ENCODE data around the gene KRT72.

Gene KRT72

GRCh38 chr12:52600941-52601481, at the start of gene KRT72:
TSS of gene KRT72 (minus strand) at chr12:52601463. CDS start at chr12:52601452, 11 bp downstream.
- no peak for DNase-seq (ENCODE audit: low spot score)

- no peak for DNase-seq (ENCODE audit: low spot score)
Measured at GRCh38 chr12:52650520-52651081, 49.3 kb upstream of the KRT72 start.

- no peak for DNase-seq (ENCODE audit: low spot score)
Measured at GRCh38 chr12:52649066-52649465, 47.8 kb upstream of the KRT72 start.

- DNase-seq (ENCODE audit: low spot score): no peak
Measured at GRCh38 chr12:52648012-52648550, 46.8 kb upstream of the KRT72 start.

GRCh38 chr12:52647601-52648000, 46.3 kb upstream of the KRT72 start:
- DNase-seq (ENCODE audit: low spot score): no peak

- no peak for DNase-seq (ENCODE audit: low spot score)
Measured at GRCh38 chr12:52646613-52647012, 45.4 kb upstream of the KRT72 start.

GRCh38 chr12:52645982-52646381, 44.7 kb upstream of the KRT72 start:
- no peak for DNase-seq (ENCODE audit: low spot score)

- no peak for DNase-seq (ENCODE audit: low spot score)
Measured at GRCh38 chr12:52645120-52645761, 44.0 kb upstream of the KRT72 start.

GRCh38 chr12:52644078-52644415, 42.8 kb upstream of the KRT72 start:
- DNase-seq (ENCODE audit: low spot score): no peak

- no peak for DNase-seq (ENCODE audit: low spot score)
Measured at GRCh38 chr12:52643233-52644077, 42.2 kb upstream of the KRT72 start.

GRCh38 chr12:52641468-52641867, 40.2 kb upstream of the KRT72 start:
- no peak for DNase-seq (ENCODE audit: low spot score)

- no peak for DNase-seq (ENCODE audit: low spot score)
Measured at GRCh38 chr12:52637299-52637698, 36.0 kb upstream of the KRT72 start.

- DNase-seq (ENCODE audit: low spot score): no peak
Measured at GRCh38 chr12:52636592-52637258, 35.5 kb upstream of the KRT72 start.

- DNase-seq (ENCODE audit: low spot score): no peak
Measured at GRCh38 chr12:52636189-52636588, 34.9 kb upstream of the KRT72 start.

GRCh38 chr12:52634266-52635056, 33.2 kb upstream of the KRT72 start:
- no peak for DNase-seq (ENCODE audit: low spot score)

- DNase-seq (ENCODE audit: low spot score): no peak
Measured at GRCh38 chr12:52633383-52633782, 32.1 kb upstream of the KRT72 start.

- DNase-seq (ENCODE audit: low spot score): no peak
Measured at GRCh38 chr12:52632656-52633055, 31.4 kb upstream of the KRT72 start.

GRCh38 chr12:52631676-52632459, 30.6 kb upstream of the KRT72 start:
- no peak for DNase-seq (ENCODE audit: low spot score)

GRCh38 chr12:52631264-52631663, 30.0 kb upstream of the KRT72 start:
- DNase-seq (ENCODE audit: low spot score): no peak

- no peak for DNase-seq (ENCODE audit: low spot score)
Measured at GRCh38 chr12:52630599-52631200, 29.4 kb upstream of the KRT72 start.

Data from HuH-7 (cell line).